ENCODE data around the gene AXL. TPM values are rescaled to one million over a fixed set of nuclear protein-coding genes. Genes with fewer than 3 reads are reported as not detected.
"Not testable (repeated sequence)": the region's sequence is repeated elsewhere in the genome, so short reads cannot be mapped to it uniquely, and the experiment has no call there.

Gene AXL
- total and polyA plus RNA-seq, 5 experiments from 2014 or later = 0.11 to 0.21 TPM; not detected in 3

DNA sequence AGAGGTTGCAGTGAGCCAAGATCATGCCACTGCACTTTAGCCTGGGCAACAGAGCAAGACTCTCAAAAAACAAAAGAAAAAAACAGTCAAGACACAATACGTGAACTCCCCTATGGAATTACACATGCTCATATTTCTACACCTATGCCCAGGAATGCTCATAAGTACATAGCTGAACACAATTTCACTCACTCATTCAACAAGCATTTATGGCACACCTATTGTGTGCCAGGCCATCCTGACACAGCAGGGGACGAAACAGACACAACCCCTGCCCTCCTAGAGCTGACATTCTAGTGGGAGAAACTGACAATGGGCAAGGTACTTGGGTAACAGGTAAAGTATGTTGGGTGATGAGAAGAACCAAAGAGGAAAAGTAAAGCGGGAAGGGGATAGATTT lies 9.5 kb downstream of the AXL start:
- ATAC-seq = no peak
- peak overlapping the region in 2 of 10 donors; percentile 15 to 31 for H3K27ac Mint-ChIP-seq

DNA sequence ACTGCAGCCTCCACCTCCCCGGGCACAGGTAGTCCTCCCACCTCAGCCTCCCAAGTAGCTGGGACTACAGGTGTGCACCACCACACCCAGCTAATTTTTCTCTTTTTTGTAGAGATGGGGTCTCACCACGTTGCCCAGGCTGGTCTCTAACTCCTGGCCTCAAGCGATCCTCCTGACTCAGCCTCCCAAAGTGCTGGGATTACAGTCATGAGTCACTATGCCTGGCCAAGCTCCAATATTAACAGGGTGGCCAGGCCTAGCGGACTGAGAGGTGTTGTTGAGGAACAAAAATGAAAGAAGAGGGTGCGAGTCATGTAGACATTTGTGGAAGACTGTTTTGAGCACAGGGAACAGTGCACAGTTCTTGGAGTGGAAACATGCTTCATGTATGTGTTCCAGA lies 10.3 kb downstream of the AXL start:
- H3K27ac Mint-ChIP-seq, ATAC-seq, H3K9me3 Mint-ChIP-seq, H3K36me3 Mint-ChIP-seq, H3K4me3 Mint-ChIP-seq, POLR2A ChIA-PET, DNase-seq: not testable (repeated sequence)
- H3K4me1 Mint-ChIP-seq = peaks cover 12 to 20% (median 15%) of the 10 kb centered on the region in 4 donors
- peaks cover 0 to 22% (median 7%) of the 10 kb centered on the region in 5 donors for H3K27me3 Mint-ChIP-seq

More for the DNA sequence above, 9.5 kb downstream of the AXL start:
- Mint-ChIP-seq H3K4me1 (peaks cover 14 to 22% (median 15%) of the 10 kb centered on the region in 4 donors), H3K27me3 (peaks cover 0 to 26% (median 5%) of the 10 kb centered on the region in 5 donors), H3K4me3 (no peak overlapping the region), H3K36me3 (no peaks in the 10 kb centered on the region), H3K9me3 (no peaks in the 10 kb centered on the region)
- POLR2A ChIA-PET = interaction anchor here (5.4 kb wide), 1 partner anchor 35 kb away, joined by 38 read pairs; the partner anchor contains the start of gene HNRNPUL1
- DNase-seq = no peak

DNA sequence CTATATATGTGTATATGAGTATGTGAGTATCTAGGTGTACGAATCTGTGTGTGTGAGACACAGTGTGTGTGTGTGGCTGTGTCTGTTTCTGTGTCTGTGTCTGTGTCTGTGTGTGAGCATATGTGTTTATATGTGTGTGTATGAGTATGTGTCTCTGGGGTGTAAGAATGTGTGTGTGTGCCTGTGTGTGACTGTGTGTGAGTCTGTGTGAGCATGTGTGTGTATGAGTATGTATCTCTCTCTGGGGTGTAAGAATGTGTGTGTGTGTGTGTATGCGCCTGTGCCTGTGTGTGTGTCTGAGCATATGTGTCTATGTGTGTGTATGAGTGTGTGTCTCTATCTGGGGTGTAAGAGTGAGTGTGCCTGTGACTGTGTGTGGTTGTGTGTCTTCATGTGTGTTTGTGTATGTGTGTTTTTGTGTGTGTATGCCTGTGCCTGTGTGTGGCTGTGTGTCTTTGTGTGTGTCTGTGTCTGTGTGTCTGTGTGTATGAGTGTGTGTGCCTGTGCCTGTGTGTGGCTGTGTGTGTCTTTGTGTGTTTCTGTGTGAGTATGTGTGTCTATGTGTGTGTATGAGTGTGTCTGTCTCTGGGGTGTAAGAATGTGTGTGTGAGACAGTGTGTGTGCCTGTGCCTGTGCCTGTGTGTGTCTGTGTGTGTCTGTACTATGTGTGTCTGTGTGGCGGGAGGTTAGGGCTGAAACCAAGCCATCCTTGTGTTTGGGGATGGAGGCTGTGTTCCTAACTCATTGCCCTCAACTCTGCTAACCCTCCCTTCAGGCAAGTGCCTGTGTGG lies 11.2 kb downstream of the AXL start:
- Mint-ChIP-seq H3K9me3 (no peaks in the 10 kb centered on the region), H3K36me3 (no peaks in the 10 kb centered on the region), H3K27me3 (peaks cover 0 to 20% (median 7%) of the 10 kb centered on the region in 5 donors), H3K4me1 (peaks cover 12 to 15% (median 14%) of the 10 kb centered on the region in 4 donors), H3K27ac (no peak overlapping the region), H3K4me3 (no peak overlapping the region)
- POLR2A ChIA-PET = interaction anchor here (0.5 kb wide), 1 partner anchor 12 kb away, joined by 6 read pairs; no protein-coding TSS in a partner anchor
- DNase-seq = no peak
- ATAC-seq = no peak

DNA sequence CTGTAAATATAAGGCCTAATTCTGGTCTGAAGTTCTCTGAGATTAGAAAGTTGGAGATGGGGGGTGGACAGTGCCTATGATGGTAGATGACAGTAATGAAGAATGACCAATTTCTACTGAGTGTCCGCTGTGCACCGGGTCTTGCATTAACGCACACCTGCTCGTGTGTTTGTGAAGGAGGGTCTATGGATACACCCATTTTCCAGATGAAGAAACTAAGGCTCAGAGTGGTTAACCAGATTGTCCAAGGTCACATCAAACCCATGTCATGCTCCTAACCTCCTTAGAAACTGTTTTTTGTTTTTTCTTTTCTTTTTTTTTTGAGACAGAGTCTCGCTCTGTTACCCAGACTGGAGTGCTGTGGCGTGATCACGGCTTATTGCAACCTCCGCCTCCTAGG lies 13.7 kb downstream of the AXL start:
- Mint-ChIP-seq H3K9me3 (no peaks in the 10 kb centered on the region), H3K4me1 (no peaks in the 10 kb centered on the region), H3K27ac (no peak overlapping the region), H3K27me3 (peaks cover 0 to 11% (median 7%) of the 10 kb centered on the region in 5 donors), H3K36me3 (no peaks in the 10 kb centered on the region), H3K4me3 (no peak overlapping the region)
- DNase-seq (no peak), ATAC-seq (no peak)
- POLR2A ChIA-PET = no interaction called here

DNA sequence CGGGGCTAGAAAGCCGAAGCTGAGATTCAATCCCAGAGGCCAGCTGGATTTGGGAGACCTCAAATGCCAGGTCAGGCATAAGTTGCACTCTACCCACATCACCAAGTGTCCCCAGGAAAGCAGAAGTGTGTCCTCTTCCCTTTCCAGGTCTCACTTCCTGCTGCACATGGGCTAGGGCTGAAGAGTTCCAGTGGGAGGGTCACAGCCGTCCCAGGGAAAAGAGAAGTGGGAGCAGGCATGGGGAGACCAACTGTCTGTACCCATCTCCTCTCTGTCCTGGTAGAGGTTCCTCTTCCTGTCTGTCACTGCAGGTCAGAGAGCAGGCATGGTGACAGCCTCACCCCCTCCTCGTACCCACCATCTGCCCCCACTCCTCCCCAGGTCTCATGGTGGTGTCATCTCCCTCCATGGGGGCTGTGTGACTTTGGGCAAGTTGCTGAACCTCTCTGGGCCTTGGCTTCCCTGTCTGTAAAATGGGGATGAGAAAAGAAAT lies 14.8 kb downstream of the AXL start:
- POLR2A ChIA-PET = interaction anchor here (1.0 kb wide), 1 partner anchor 30 kb away, joined by 3 read pairs; no protein-coding TSS in a partner anchor
- Mint-ChIP-seq H3K9me3 (no peaks in the 10 kb centered on the region), H3K27me3 (peaks cover 0 to 3% (median 2%) of the 10 kb centered on the region in 5 donors), H3K4me1 (no peaks in the 10 kb centered on the region), H3K27ac (no peak overlapping the region), H3K4me3 (no peak overlapping the region), H3K36me3 (no peaks in the 10 kb centered on the region)
- DNase-seq = no peak
- ATAC-seq = no peak

DNA sequence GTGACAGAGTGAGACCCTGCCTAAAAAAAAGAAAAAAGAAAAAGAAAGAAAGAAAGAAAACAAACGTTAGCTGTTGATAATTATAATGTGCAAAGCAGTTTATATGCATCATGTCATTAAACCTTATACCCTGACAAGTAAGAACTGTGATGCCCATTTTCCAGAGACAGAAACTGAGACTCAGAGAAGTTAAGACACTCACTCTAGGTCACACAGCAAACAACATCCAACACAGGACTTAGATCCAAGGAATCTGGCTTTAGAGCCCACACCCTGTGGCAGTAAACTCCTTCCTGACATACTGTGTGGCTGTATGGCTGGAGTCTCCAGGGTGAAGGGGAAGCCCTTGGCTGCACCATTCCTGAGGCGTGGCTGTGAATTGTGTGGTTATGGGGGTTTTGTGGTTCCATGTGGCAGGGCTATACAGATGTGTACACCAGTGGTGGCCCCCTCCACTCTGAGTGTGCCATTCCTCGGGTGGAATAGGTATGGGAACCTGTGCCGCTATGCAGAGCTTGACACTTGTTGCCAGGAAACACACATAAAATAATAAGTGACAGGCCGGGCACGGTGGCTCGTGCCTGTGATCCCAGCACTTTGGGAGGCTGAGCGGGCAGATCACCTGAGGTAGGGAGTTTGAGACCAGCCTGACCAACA lies 15.6 kb downstream of the AXL start:
- Mint-ChIP-seq H3K9me3 (no peaks in the 10 kb centered on the region), H3K27me3 (peaks cover 0 to 5% (median 3%) of the 10 kb centered on the region in 5 donors), H3K4me1 (no peaks in the 10 kb centered on the region), H3K36me3 (no peaks in the 10 kb centered on the region), H3K4me3 (no peak overlapping the region), H3K27ac (no peak overlapping the region)
- DNase-seq (no peak), ATAC-seq (no peak)
- POLR2A ChIA-PET = interaction anchor here (1.0 kb wide), 1 partner anchor 29 kb away, joined by 3 read pairs; no protein-coding TSS in a partner anchor

DNA sequence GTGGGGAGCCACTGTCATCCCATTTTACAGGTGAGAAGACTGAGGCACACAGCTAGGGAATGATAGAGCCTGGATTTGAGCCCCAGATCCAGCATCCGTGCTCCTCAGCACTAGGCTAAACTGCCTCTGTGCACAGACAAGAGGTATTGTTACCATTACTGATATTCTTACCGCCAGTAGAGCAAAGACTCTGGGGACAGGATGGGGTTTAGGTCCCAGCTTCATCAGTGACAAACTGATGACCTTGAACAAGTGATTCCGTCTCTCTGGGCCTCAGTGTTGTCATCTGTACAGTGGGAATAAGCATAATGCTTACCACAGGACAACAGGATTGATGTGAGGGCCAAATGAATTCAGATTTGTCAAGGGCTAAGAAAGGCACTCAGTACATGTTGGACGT lies 16.5 kb downstream of the AXL start:
- no peaks in the 10 kb centered on the region for H3K4me1 Mint-ChIP-seq
- no peak for DNase-seq
- H3K9me3 Mint-ChIP-seq = no peaks in the 10 kb centered on the region
- no peak for ATAC-seq
- no peak overlapping the region for H3K4me3 Mint-ChIP-seq
- peaks cover 0 to 6% (median 3%) of the 10 kb centered on the region in 5 donors for H3K27me3 Mint-ChIP-seq
- H3K36me3 Mint-ChIP-seq = no peaks in the 10 kb centered on the region
- POLR2A ChIA-PET = no interaction called here
- no peak overlapping the region for H3K27ac Mint-ChIP-seq

DNA sequence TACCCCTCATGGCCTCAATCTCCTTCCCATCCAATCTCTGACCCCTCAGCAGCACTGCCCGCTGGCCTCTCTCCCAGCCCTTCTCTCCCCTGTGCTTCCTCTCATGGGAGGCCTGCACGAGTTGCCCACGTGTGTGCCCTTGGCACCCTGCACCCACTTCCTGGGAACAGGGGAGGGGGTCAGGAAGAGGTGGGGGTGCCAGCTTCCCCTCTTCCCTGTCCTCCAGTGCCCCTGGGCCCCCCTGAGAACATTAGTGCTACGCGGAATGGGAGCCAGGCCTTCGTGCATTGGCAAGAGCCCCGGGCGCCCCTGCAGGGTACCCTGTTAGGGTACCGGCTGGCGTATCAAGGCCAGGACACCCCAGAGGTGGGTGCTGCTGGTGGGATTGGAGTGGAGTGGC lies 19.2 kb downstream of the AXL start:
- Mint-ChIP-seq H3K36me3 (no peaks in the 10 kb centered on the region), H3K4me3 (no peak overlapping the region), H3K27ac (peak overlapping the region in 1 of 10 donors; percentile 1), H3K27me3 (peaks cover 0 to 4% (median 0%) of the 10 kb centered on the region in 5 donors), H3K9me3 (no peaks in the 10 kb centered on the region), H3K4me1 (no peaks in the 10 kb centered on the region)
- POLR2A ChIA-PET = no interaction called here
- DNase-seq (no peak), ATAC-seq (no peak)

DNA sequence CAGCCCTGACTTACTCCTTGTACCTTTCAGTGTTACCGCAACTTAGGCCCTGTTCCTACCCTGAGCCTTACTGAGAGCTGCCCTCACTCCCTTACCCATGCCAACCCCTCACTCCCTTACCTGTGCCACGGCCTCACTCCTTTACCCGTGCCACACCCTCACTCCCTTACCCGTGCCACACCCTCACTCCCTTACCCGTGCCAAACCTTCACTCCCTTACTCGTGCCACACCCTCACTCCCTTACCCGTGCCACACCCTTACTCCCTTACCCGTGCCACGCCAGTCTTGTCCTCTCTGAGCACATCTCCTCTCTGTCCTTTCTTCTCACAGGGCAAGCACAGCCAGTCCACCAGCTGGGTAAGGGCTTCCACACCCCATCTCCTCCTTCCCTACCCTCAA lies 20.3 kb downstream of the AXL start:
- peak overlapping the region in 1 of 10 donors; percentile 19 for H3K27ac Mint-ChIP-seq

DNA sequence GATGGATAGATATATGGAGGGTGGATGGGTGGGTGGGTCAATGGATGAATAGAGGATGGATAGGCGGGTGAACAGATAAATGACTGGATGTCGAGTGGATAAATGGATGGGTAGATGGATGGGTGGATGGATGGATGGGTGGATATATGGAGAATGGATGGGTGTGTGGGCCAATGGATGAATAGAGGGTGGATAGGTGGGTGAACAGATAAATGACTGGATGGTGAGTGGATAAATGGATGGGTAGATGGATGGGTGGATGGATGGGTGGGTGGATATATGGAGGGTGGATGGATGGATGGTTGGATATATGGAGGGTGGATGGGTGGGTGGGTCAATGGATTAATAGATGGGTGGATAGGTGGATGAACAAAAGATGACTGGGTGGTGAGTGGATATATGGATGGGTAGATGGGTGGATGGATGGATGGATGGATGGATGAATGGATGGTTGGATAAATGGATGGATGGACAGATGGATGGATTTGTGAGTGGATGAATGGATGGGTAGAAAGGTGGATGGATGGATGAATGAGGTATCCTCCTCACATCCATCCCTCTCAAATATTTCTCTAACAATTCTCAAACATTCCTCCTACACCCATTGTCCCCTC lies 21.0 kb downstream of the AXL start:
- Mint-ChIP-seq H3K4me1 (no peaks in the 10 kb centered on the region), H3K4me3 (no peak overlapping the region), H3K27ac (no peak overlapping the region), H3K27me3 (peaks cover 0 to 2% (median 0%) of the 10 kb centered on the region in 5 donors), H3K36me3 (no peaks in the 10 kb centered on the region), H3K9me3 (no peaks in the 10 kb centered on the region)
- POLR2A ChIA-PET = no interaction called here
- DNase-seq = no peak
- ATAC-seq = no peak

More for the DNA sequence above, 20.3 kb downstream of the AXL start:
- POLR2A ChIA-PET = no interaction called here
- no peak for ATAC-seq
- peaks cover 0 to 2% (median 0%) of the 10 kb centered on the region in 5 donors for H3K27me3 Mint-ChIP-seq
- no peak for DNase-seq
- H3K4me1 Mint-ChIP-seq = no peaks in the 10 kb centered on the region
- H3K36me3 Mint-ChIP-seq = no peaks in the 10 kb centered on the region
- H3K4me3 Mint-ChIP-seq = no peak overlapping the region
- H3K9me3 Mint-ChIP-seq = no peaks in the 10 kb centered on the region

DNA sequence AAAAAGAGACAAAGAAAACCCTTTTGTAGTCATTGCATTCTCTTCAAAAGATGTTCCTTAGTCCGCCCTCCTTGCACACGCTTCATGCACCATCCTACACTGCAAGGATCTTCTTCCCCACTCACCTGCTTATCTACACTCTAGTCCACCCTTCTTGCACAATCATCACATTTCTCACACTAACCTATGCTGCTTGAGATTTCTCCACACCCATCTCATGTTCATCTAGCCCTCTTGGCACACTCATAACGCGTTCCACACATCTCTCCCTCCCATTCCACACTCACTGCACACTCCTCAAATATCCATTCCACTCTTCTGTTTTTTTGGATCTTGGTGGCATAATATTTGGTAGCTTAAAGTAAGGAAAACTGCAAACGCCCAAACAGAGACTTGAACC lies 22.8 kb downstream of the AXL start:
- Mint-ChIP-seq H3K4me1 (no peaks in the 10 kb centered on the region), H3K9me3 (no peaks in the 10 kb centered on the region), H3K27ac (no peak overlapping the region), H3K4me3 (no peak overlapping the region), H3K36me3 (no peaks in the 10 kb centered on the region), H3K27me3 (peaks cover 0 to 2% (median 0%) of the 10 kb centered on the region in 5 donors)
- POLR2A ChIA-PET = interaction anchor here (0.6 to 0.7 kb wide), 2 partner anchors 11 to 45 kb away, joined by 4 to 6 read pairs; no protein-coding TSS in a partner anchor
- no peak for DNase-seq
- ATAC-seq = no peak

DNA sequence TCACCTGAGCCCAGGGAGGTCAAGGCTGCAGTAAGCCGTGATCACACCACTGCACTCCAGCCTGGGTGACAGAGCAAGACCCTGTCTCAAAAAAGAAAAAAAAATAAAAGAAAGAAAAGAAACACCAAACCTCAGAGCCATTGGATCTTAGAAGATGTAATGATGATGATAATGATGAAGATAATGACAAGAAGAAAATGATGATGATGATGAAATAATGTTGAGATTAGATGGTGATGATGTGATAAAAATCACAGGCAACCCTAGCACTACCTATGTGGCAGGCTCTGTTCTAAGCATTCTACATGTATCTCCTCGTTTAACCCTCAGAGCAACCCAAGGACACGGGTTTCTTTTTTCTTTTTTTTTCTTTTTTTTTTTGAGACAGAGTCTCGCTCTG lies 25.1 kb downstream of the AXL start:
- no peak overlapping the region for H3K4me3 Mint-ChIP-seq
- peaks cover 0 to 2% (median 0%) of the 10 kb centered on the region in 5 donors for H3K27me3 Mint-ChIP-seq
- no peaks in the 10 kb centered on the region for H3K4me1 Mint-ChIP-seq
- DNase-seq (no peak), ATAC-seq (no peak)
- H3K36me3 Mint-ChIP-seq = no peaks in the 10 kb centered on the region
- H3K27ac Mint-ChIP-seq = no peak overlapping the region
- POLR2A ChIA-PET = no interaction called here
- no peaks in the 10 kb centered on the region for H3K9me3 Mint-ChIP-seq
